GM23338 (cell line): ENCODE measurements around the gene HEBP1. TPM values are rescaled to one million over a fixed set of nuclear protein-coding genes. Genes with fewer than 3 reads are reported as not detected.

Experiments used
- ATAC-seq: fragments of 200-7000 bp; cut with Tn5 transposase; 3 replicates; pipeline ENCODE4 v1.9.1; 2020
- DNase-seq: peaks from one replicate; pipeline ENCODE4 v3.0.0-alpha.2; 2015; ENCODE audit warnings: low spot score
- H2AFZ ChIP-seq: fragments of 200-600 bp; sonication (generic); 2 replicates; pipeline ENCODE4 v1.8.0; 2016; ENCODE audit warnings: antibody characterized with exemption, mild to moderate bottlenecking, moderate library complexity
- H3F3A ChIP-seq: fragments of 200-600 bp; sonication (generic); replicated peaks from 2 replicates; pipeline ENCODE4 v1.8.0; 2017; ENCODE audit warnings: antibody characterized with exemption, mixed run types, low read depth
- H3K27ac ChIP-seq: fragments of 200-600 bp; sonication (generic); 2 replicates; pipeline ENCODE4 v1.6.1; 2016; ENCODE audit warnings: low read depth
- H3K27me3 ChIP-seq: fragments of 200-600 bp; sonication (generic); 2 replicates; pipeline ENCODE4 v1.8.0; 2016; ENCODE audit warnings: mild to moderate bottlenecking, mixed run types, moderate library complexity; ENCODE audit not compliant: insufficient read depth
- H3K36me3 ChIP-seq: fragments of 200-600 bp; sonication (generic); 2 replicates; pipeline ENCODE4 v1.8.0; 2016; ENCODE audit warnings: mild to moderate bottlenecking; ENCODE audit not compliant: insufficient read depth
- H3K4me1 ChIP-seq: fragments of 200-600 bp; sonication (generic); 2 replicates; pipeline ENCODE4 v1.8.0; 2016; ENCODE audit warnings: mild to moderate bottlenecking, moderate library complexity; ENCODE audit not compliant: insufficient read depth
- H3K4me2 ChIP-seq: fragments of 200-600 bp; sonication (generic); 2 replicates; pipeline ENCODE4 v1.7.1; 2017; ENCODE audit warnings: mixed run types
- H3K4me3 ChIP-seq: fragments of 200-600 bp; sonication (generic); 2 replicates; pipeline ENCODE4 v1.6.1; 2016; ENCODE audit warnings: mixed run types
- H3K79me2 ChIP-seq: fragments of 200-600 bp; sonication (generic); replicated peaks from 2 replicates; pipeline ENCODE4 v1.8.0; 2017; ENCODE audit warnings: mild to moderate bottlenecking; ENCODE audit not compliant: insufficient read depth
- H3K9me2 ChIP-seq: fragments of 200-600 bp; sonication (generic); 2 replicates; pipeline ENCODE4 v1.8.0; 2017; ENCODE audit not compliant: insufficient read depth
- H4K20me1 ChIP-seq: fragments of 200-600 bp; sonication (generic); replicated peaks from 2 replicates; pipeline ENCODE4 v1.8.0; 2017; ENCODE audit warnings: mild to moderate bottlenecking; ENCODE audit not compliant: insufficient read depth
- H3K27ac Mint-ChIP-seq: 2 replicates; pipeline ENCODE4 v1.8.0; 2020; ENCODE audit warnings: inconsistent platforms, mild to moderate bottlenecking, moderate library complexity, mixed read lengths
- H3K27me3 Mint-ChIP-seq: 3 replicates; pipeline ENCODE4 v1.8.0; 2022; ENCODE audit warnings: low read depth, mild to moderate bottlenecking, moderate library complexity, mixed read lengths, inconsistent platforms; ENCODE audit not compliant: insufficient read depth, poor library complexity
- H3K36me3 Mint-ChIP-seq: 3 replicates; pipeline ENCODE4 v1.8.0; 2021; ENCODE audit warnings: low read depth, mild to moderate bottlenecking, inconsistent platforms, moderate library complexity, mixed read lengths
- H3K4me1 Mint-ChIP-seq: 3 replicates; pipeline ENCODE4 v1.8.0; 2020; ENCODE audit warnings: mild to moderate bottlenecking, inconsistent platforms, mixed read lengths
- H3K4me3 Mint-ChIP-seq: 3 replicates; pipeline ENCODE4 v1.8.0; 2021; ENCODE audit warnings: moderate library complexity, mild to moderate bottlenecking, inconsistent platforms, mixed read lengths
- H3K9me3 Mint-ChIP-seq: 3 replicates; pipeline ENCODE4 v1.8.0; 2020; ENCODE audit warnings: moderate library complexity, mild to moderate bottlenecking, inconsistent platforms, mixed read lengths
- CREB1 ChIP-seq: fragments of 250-450 bp; sonication (Bioruptor Pico); IDR thresholded peaks from 2 replicates; pipeline ENCODE4 v1.5.0; 2020; ENCODE audit warnings: low read depth, mild to moderate bottlenecking, moderate library complexity
- ETS1 ChIP-seq: IDR thresholded peaks from 2 replicates; pipeline ENCODE4 v1.6.1; 2016; ENCODE audit warnings: antibody characterized with exemption
- EZH2 ChIP-seq: fragments of 200-600 bp; sonication (generic); IDR thresholded peaks from one replicate; pipeline ENCODE4 v1.8.0; 2017; ENCODE audit warnings: antibody characterized with exemption, mild to moderate bottlenecking, low read depth; ENCODE audit not compliant: unreplicated experiment
- EZH2phosphoT487 ChIP-seq: fragments of 200-600 bp; sonication (generic); IDR thresholded peaks from one replicate; pipeline ENCODE4 v1.8.1; 2018; ENCODE audit warnings: antibody characterized with exemption; ENCODE audit not compliant: unreplicated experiment
- NANOG ChIP-seq: IDR thresholded peaks from 2 replicates; pipeline ENCODE4 v1.6.1; 2016; ENCODE audit warnings: antibody characterized with exemption, borderline replicate concordance
- POLR2AphosphoS5 ChIP-seq: IDR thresholded peaks from 2 replicates; pipeline ENCODE4 v1.6.1; 2016; ENCODE audit warnings: antibody characterized with exemption, low read depth
- STAT1 ChIP-seq: IDR thresholded peaks from one replicate; pipeline ENCODE4 v1.6.1; 2016; ENCODE audit warnings: antibody characterized with exemption; ENCODE audit not compliant: unreplicated experiment
- ZNF331 ChIP-seq: fragments of 250-450 bp; sonication (Bioruptor Pico); IDR thresholded peaks from 2 replicates; pipeline ENCODE4 v1.5.0; 2020; ENCODE audit warnings: low read depth, mild to moderate bottlenecking, moderate library complexity
- polyA plus RNA-seq: library from polyadenylated mRNA; unstranded; fragments of >200 nt; fragmentation: Nextera tagmentation; extraction: Ambion mirVana; gene quantifications from 2 replicates; pipeline ENCODE4 v1.2.1, GENCODE V29; 2016
- total RNA-seq: library from RNA; depleted of rRNA; stranded (reverse); fragments of >200 nt; shearing (Covaris generic); gene quantifications from 2 replicates; pipeline ENCODE4 v1.2.3, GENCODE V29; 2014
- TF ChIP-seq, protein P1 (sequence below): fragments of 250-450 bp; sonication (Bioruptor Pico); IDR thresholded peaks from 2 replicates; pipeline ENCODE4 v1.5.0; 2020; ENCODE audit warnings: mild to moderate bottlenecking, moderate library complexity
- TF ChIP-seq, protein P2 (sequence below), 2 experiments: fragments of 200-600 bp in 1 of 2; sonication (generic) in 1 of 2; conservative IDR thresholded peaks; 2 replicates each; pipeline versions ENCODE4 v1.5.1 to v1.6.1; 2016 to 2017; ENCODE audit warnings: antibody characterized with exemption in 2 of 2, low read depth in 2 of 2, mild to moderate bottlenecking in 2 of 2, moderate library complexity in 1 of 2

The HEBP1 gene
- total and polyA plus RNA-seq, 2 experiments from 2014 or later, result 25.2 to 45.1 TPM

DNA sequence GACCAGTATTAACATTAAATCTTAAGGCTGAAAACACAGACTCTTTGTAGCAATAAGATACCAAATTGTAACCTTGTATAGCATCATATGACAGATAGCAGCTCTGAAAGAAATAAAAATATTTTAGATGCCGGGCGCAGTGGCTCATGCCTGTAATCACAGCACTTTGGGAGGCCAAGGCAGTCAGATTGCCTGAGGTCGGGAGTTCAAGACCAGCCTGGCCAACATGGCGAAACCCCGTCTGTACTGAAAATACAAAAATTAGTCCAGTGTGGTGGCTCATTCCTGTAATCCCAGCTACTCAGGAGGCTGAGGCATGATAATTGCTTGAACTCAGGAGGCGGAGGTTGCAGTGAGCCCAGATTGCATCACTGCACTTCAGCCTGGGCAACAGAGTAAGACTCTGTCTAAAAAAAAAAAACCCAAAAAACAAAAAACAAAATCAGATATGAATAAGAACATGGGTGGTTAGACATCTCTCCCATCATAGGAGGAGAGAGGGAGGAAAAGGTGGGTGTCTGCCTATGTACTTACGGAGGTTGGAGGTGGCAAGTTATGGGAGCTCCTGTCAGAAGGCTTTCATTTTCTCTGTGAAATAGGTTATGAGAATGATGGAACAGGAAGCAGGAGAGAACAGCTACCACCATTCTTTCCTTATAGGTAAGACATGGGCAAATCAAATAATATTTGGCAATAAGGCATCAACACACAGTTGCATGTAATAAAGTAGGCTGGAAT lies 7.6 kb upstream of the HEBP1 start:
- Mint-ChIP-seq H3K27me3 (peaks cover 12% of the 10 kb centered on the region), H3K9me3 (no peaks in the 10 kb centered on the region), H3K27ac (no peak overlapping the region), H3K4me3 (no peak overlapping the region), H3K4me1 (peaks cover 30% of the 10 kb centered on the region), H3K36me3 (no peaks in the 10 kb centered on the region)
- no peak overlapping the region for H2AFZ ChIP-seq
- no peaks in the 10 kb centered on the region for H3K79me2 ChIP-seq
- peaks cover 21% of the 10 kb centered on the region for H3K4me1 ChIP-seq
- no peaks in the 10 kb centered on the region for H3K9me2 ChIP-seq
- TF ChIP-seq NANOG (no peak), ZNF331 (CRISPR knock-in tag) (no peak), EZH2 (no peak), ETS1 (no peak), CREB1 (no peak), POLR2AphosphoS5 (no peak), STAT1 (no peak), EZH2phosphoT487 (no peak)
- TF ChIP-seq, protein P1, sequence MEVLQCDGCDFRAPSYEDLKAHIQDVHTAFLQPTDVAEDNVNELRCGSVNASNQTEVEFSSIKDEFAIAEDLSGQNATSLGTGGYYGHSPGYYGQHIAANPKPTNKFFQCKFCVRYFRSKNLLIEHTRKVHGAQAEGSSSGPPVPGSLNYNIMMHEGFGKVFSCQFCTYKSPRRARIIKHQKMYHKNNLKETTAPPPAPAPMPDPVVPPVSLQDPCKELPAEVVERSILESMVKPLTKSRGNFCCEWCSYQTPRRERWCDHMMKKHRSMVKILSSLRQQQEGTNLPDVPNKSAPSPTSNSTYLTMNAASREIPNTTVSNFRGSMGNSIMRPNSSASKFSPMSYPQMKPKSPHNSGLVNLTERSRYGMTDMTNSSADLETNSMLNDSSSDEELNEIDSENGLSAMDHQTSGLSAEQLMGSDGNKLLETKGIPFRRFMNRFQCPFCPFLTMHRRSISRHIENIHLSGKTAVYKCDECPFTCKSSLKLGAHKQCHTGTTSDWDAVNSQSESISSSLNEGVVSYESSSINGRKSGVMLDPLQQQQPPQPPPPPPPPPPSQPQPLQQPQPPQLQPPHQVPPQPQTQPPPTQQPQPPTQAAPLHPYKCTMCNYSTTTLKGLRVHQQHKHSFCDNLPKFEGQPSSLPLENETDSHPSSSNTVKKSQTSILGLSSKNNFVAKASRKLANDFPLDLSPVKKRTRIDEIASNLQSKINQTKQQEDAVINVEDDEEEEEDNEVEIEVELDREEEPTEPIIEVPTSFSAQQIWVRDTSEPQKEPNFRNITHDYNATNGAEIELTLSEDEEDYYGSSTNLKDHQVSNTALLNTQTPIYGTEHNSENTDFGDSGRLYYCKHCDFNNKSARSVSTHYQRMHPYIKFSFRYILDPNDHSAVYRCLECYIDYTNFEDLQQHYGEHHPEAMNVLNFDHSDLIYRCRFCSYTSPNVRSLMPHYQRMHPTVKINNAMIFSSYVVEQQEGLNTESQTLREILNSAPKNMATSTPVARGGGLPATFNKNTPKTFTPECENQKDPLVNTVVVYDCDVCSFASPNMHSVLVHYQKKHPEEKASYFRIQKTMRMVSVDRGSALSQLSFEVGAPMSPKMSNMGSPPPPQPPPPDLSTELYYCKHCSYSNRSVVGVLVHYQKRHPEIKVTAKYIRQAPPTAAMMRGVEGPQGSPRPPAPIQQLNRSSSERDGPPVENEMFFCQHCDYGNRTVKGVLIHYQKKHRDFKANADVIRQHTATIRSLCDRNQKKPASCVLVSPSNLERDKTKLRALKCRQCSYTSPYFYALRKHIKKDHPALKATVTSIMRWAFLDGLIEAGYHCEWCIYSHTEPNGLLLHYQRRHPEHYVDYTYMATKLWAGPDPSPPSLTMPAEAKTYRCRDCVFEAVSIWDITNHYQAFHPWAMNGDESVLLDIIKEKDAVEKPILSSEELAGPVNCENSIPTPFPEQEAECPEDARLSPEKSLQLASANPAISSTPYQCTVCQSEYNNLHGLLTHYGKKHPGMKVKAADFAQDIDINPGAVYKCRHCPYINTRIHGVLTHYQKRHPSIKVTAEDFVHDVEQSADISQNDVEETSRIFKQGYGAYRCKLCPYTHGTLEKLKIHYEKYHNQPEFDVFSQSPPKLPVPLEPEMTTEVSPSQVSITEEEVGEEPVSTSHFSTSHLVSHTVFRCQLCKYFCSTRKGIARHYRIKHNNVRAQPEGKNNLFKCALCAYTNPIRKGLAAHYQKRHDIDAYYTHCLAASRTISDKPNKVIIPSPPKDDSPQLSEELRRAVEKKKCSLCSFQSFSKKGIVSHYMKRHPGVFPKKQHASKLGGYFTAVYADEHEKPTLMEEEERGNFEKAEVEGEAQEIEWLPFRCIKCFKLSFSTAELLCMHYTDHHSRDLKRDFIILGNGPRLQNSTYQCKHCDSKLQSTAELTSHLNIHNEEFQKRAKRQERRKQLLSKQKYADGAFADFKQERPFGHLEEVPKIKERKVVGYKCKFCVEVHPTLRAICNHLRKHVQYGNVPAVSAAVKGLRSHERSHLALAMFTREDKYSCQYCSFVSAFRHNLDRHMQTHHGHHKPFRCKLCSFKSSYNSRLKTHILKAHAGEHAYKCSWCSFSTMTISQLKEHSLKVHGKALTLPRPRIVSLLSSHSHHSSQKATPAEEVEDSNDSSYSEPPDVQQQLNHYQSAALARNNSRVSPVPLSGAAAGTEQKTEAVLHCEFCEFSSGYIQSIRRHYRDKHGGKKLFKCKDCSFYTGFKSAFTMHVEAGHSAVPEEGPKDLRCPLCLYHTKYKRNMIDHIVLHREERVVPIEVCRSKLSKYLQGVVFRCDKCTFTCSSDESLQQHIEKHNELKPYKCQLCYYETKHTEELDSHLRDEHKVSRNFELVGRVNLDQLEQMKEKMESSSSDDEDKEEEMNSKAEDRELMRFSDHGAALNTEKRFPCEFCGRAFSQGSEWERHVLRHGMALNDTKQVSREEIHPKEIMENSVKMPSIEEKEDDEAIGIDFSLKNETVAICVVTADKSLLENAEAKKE (CRISPR knock-in tag), result no peak
- TF ChIP-seq, protein P2, sequence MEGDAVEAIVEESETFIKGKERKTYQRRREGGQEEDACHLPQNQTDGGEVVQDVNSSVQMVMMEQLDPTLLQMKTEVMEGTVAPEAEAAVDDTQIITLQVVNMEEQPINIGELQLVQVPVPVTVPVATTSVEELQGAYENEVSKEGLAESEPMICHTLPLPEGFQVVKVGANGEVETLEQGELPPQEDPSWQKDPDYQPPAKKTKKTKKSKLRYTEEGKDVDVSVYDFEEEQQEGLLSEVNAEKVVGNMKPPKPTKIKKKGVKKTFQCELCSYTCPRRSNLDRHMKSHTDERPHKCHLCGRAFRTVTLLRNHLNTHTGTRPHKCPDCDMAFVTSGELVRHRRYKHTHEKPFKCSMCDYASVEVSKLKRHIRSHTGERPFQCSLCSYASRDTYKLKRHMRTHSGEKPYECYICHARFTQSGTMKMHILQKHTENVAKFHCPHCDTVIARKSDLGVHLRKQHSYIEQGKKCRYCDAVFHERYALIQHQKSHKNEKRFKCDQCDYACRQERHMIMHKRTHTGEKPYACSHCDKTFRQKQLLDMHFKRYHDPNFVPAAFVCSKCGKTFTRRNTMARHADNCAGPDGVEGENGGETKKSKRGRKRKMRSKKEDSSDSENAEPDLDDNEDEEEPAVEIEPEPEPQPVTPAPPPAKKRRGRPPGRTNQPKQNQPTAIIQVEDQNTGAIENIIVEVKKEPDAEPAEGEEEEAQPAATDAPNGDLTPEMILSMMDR (conservative IDR thresholded peaks at IDR 0.05; ENCODE audit: low read depth in 2 of 2), result no peak
- ATAC-seq (no peak), DNase-seq (no peak)
- H3K36me3 ChIP-seq, result no peaks in the 10 kb centered on the region
- H3F3A ChIP-seq, result no peaks in the 10 kb centered on the region
- no peak overlapping the region for H3K27ac ChIP-seq
- H3K4me3 ChIP-seq, result no peak overlapping the region
- H3K4me2 ChIP-seq, result no peak overlapping the region
- no peaks in the 10 kb centered on the region for H4K20me1 ChIP-seq
- peaks cover 9% of the 10 kb centered on the region for H3K27me3 ChIP-seq
